Fibroblast of skin of abdomen (primary cell): ENCODE data around the gene ARMCX4. TPM values are rescaled to one million over a fixed set of nuclear protein-coding genes. Genes with fewer than 3 reads are reported as not detected.
A peak's percentile ranks its signal among the peaks of the same experiment; 100 is the strongest.
"Not testable (repeated sequence)": the region's sequence is repeated elsewhere in the genome, so short reads cannot be mapped to it uniquely, and the experiment has no call there.

Experiments
- DNase-seq: peaks from one replicate; pipeline ENCODE4 v3.0.0-alpha.2; 2013
- polyA plus RNA-seq, 2 experiments: library from polyadenylated mRNA; unstranded; fragments of 120-200 nt; gene quantifications; one replicate each; pipeline ENCODE4 v1.2.1, GENCODE V29; 2013; ENCODE audit not compliant: insufficient read length in 2 of 2

Gene ARMCX4
- polyA plus RNA-seq (2013, experiment 1 of 2; ENCODE audit: insufficient read length), result 9.2 TPM
- polyA plus RNA-seq (2013, experiment 2 of 2; ENCODE audit: insufficient read length), result 9.5 TPM

DNA sequence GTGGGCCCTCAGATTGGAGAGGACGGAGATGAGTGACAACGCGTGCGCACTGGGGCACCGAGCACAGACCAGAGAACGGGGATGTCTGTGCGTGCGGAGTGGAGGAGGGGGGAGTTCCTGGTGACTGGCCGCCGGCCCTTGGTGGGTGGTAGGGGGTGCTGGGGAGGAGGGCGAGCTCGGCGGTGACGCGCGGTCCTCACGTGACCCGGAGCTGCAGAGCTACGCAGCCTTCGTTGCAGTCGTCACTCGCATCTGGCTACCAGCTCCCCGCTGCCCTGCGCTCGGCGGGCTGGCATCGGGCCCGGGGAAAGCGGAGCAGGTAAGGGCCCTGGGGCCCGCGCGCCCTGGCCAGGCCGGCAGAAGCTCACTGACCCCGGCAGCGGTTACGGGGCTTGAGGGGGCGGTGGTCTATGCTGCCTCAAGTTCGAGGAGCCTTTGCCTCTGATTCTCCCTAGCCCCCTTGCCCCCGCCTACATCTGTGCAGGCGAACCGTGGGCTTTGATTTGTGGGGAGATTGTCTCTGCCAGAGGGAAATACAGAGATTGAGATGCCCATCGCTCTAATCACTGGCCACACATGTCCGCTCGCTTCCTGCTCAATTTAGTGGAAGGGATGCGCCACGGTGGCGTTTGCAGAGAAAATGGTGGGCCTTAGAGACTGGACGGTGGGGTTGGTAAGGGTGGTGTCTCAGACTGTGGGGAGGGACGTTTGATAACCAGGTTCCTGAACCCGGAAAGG lies at the start of gene ARMCX4:
Gene ARMCX4 (plus strand): TSS at position 245 of the 738 bp plus-strand sequence. CDS start 3,134 bp downstream, outside the sequence.
- DNase-seq, result peak; percentile 69

- no peak for DNase-seq
Measured at GRCh38 chrX:101442085-101442484, 43.2 kb upstream of the ARMCX4 start.

GRCh38 chrX:101449279-101449678 lies 36.0 kb upstream of the ARMCX4 start:
- no peak for DNase-seq

GRCh38 chrX:101450085-101450484 lies 35.2 kb upstream of the ARMCX4 start:
- DNase-seq, result no peak

DNA sequence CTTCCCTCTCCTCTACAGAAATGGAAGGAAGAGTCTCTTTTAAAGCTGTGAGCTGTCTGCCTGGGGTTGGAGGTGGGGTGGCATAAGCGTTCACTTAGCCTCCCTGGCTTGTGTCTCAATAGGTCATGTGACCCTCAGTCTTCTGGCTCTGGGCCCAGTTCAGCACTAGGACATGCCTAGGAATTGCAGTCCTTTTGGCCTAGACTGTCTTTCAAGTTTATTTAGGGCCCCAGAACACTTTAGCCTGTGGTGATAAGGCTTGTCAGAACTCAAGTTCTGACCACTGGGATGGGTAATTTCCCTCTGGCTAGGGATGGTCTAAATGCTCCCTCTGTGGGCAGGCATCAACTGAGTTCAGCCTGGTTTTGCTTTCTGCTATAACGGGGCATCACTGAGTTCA lies 34.3 kb upstream of the ARMCX4 start:
- no peak for DNase-seq

DNA sequence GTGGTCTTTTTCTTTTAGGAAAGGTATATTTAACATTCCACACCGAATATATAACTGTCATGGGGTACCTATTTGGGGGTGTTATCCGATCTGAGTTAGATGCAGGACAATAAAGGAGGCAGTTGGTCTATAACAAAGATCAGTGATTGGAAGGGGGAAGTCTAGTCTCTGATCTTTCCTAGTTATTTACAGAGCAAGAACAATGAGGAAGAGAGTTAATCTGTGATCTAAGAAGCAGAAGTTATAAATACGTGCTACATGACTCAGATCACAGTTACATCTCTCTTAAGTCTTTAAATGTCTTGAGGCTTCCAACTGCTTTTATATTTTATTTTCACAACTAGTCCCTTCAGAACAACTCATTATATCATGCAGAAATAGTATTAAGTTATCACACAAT lies 33.2 kb upstream of the ARMCX4 start:
- DNase-seq, result no peak

- no peak for DNase-seq
Measured at GRCh38 chrX:101460669-101461068, 24.6 kb upstream of the ARMCX4 start.

- peak; percentile 7 for DNase-seq
Measured at GRCh38 chrX:101462892-101463291, 22.4 kb upstream of the ARMCX4 start.

GRCh38 chrX:101478366-101478765 lies 6.9 kb upstream of the ARMCX4 start:
- peak; percentile 1 for DNase-seq

DNA sequence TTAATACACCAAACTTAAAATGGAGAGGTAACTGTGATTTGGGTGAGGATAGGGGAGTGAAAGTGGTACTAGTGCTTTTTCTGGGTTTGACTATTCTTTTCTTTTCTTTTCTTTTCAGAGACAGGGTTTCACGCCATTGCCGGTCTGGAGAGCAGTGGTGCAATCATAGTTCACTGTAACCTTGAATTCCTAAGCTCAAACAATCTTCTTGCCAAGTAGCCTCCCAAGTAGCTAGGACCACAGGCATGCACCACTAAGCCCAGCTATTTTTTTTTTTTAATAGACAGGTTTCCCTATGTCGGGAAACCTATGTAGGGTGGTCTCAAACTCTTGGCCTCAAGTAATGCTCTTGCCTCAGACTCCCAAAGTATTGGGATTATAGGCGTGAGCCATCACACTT lies 3.0 kb upstream of the ARMCX4 start:
- DNase-seq, result peak; percentile 49

GRCh38 chrX:101483705-101484104 lies 1.6 kb upstream of the ARMCX4 start:
- DNase-seq, result no peak

DNA sequence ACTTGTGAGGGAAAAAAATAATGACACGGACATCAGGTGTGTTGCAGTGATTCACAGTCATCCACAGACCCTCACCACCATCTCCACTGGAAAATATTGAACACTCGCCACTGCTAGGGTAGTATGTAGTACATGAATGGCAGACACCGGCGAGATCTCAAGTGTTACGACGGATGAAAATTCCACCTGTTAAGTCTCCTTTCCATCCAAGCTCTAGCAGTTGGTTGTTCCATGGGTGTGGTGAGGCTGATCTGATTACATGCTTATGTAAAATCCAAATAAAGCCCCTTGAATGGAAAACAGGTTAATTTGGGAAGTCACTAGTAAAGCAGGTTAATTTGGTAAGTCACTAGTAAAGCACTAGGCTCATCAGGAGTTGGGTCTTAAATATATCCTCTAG lies 1.1 kb upstream of the ARMCX4 start:
- DNase-seq, result no peak

- DNase-seq, result no peak
Measured at GRCh38 chrX:101488796-101489195, 3.5 kb downstream of the ARMCX4 start.

GRCh38 chrX:101491943-101492342 lies 6.7 kb downstream of the ARMCX4 start:
- no peak for DNase-seq

GRCh38 chrX:101493225-101493624 lies 8.0 kb downstream of the ARMCX4 start:
- DNase-seq, result no peak

DNA sequence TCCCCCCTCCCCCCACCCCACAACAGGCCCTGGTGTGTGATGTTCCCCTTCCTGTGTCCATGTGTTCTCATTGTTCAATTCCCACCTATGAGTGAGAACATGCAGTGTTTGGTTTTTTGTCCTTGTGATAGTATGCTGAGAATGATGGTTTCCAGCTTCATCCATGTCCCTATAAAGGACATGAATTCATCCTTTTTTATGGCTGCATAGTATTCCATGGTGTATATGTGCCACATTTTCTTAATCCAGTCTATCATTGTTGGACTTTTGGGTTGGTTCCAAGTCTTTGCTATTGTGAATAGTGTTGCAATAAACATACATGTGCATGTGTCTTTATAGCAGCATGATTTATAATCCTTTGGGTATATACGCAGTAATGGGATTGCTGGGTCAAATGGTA lies 17.7 kb downstream of the ARMCX4 start:
- DNase-seq, result not testable (repeated sequence)

DNA sequence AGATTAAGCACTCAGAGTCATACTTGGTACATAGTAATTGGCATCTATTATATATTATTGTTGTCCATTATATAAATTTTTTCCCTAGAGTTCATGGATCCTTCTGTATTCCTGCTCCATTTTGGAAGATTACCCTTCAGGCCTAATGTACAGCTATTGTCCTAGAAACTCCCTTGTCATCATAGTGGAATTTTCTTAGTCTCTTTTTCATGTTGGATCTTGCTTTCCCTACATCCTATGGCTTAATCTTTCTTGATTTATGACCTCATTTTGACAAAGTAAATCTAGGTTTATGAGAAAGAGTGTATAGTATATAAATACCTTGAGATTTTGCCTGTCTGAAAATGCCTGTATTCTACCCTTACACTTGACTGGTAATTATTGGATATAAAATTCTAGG lies 22.1 kb downstream of the ARMCX4 start:
- DNase-seq, result no peak

GRCh38 chrX:101507986-101508385 lies 22.7 kb downstream of the ARMCX4 start:
- no peak for DNase-seq

GRCh38 chrX:101530944-101531343 lies 45.7 kb downstream of the ARMCX4 start:
- DNase-seq, result no peak
